Measurements from ENCODE around the gene MDM2.

DNA sequence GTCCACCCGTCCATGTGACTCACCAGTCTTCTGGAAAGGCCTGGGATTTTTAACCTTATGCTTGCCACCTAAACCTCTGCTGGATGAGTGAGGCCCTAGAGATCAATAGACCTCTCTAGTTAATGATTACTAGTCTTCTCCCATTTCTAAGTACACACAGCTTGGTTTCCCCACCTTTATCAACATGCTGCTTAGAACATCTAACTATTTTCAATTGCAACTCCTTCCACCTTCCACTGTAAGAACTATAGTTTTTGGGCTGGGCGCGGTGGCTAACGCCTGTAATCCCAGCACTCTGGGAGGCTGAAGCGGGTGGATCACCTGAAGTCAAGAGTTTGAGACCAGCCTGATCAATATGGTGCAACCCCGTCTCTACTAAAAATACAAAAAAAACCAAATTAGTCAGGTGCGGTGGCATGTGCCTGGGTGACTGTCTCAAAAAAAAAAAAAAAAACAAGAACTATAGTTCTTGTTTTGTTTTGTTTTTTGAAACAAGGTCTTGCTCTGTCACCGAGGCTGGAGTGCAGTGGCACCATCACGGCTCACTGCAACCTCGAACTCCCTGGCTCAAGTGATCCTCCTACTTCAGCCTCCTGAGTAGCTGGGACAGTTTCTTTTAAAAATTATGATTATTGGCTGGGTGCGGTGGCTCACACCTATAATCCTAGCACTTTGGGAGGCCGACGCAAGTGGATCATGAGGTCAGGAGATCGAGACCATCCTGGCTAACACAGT lies 18.7 kb upstream of the MDM2 start:
- TF ChIP-seq CTCF (IDR thresholded peaks at IDR 0.05; ENCODE audit: low read depth, low read length) (no peak), EZH2phosphoT487 (IDR thresholded peaks at IDR 0.05; ENCODE audit: low read depth) (no peak)

All from OCI-LY3 (cell line).